CD4-positive, alpha-beta memory T cell (primary cell): ENCODE results near the gene IFITM5. TPM values are rescaled to one million over a fixed set of nuclear protein-coding genes. Genes with fewer than 3 reads are reported as not detected.
A peak's percentile ranks its signal among the peaks of the same experiment; 100 is the strongest.

Experiments used
- CTCF ChIA-PET: fragments of 350-600 bp; sonication (Branson Sonifier 250); formaldehyde crosslinking; loops from one replicate; lab custom pipeline; 2021; ENCODE audit warnings: inconsistent platforms; ENCODE audit not compliant: partially characterized antibody; lab: Charles Lee
- POLR2A ChIA-PET: fragments of 350-600 bp; sonication (Branson Sonifier 250); formaldehyde crosslinking; loops from one replicate; lab custom pipeline; 2021; ENCODE audit not compliant: partially characterized antibody; lab: Charles Lee
- DNase-seq, 5 donors: peaks; one replicate each; pipeline versions ENCODE4 v3.0.0 to v3.0.0-alpha.2; 2020 to 2022; ENCODE audit warnings: mixed read lengths in 1 of 5
- H3K27ac ChIP-seq: one replicate; pipeline ENCODE4 v1.7.0; 2013; ENCODE audit warnings: low read depth, low read length
- H3K27me3 ChIP-seq: 2 replicates; pipeline ENCODE4 v1.7.0; 2013; ENCODE audit warnings: mild to moderate bottlenecking, low read length, moderate library complexity; ENCODE audit not compliant: insufficient read depth
- H3K36me3 ChIP-seq: 2 replicates; pipeline ENCODE4 v1.7.0; 2013; ENCODE audit warnings: mild to moderate bottlenecking, low read length, moderate library complexity; ENCODE audit not compliant: insufficient read depth
- H3K4me1 ChIP-seq: 2 replicates; pipeline ENCODE4 v1.7.0; 2013; ENCODE audit warnings: mild to moderate bottlenecking, low read length, moderate library complexity; ENCODE audit not compliant: insufficient read depth
- H3K4me3 ChIP-seq, 2 donors: one replicate each; pipeline ENCODE4 v1.7.0; 2013; ENCODE audit warnings: low read length in 2 of 2, mild to moderate bottlenecking in 1 of 2
- H3K9me3 ChIP-seq, 2 donors: one replicate each; pipeline ENCODE4 v1.7.0; 2013; ENCODE audit warnings: low read length in 2 of 2, control low read depth in 1 of 2; ENCODE audit not compliant: control insufficient read depth in 1 of 2
- H3K27ac Mint-ChIP-seq, 7 donors: one replicate each; pipeline ENCODE4 v1.8.0; 2020 to 2021; ENCODE audit warnings: mixed read lengths in 7 of 7, mild to moderate bottlenecking in 6 of 7, inconsistent platforms in 3 of 7, moderate library complexity in 3 of 7
- H3K27me3 Mint-ChIP-seq, 2 donors: one replicate each; pipeline ENCODE4 v1.8.0; 2020 to 2021; ENCODE audit warnings: mixed read lengths in 2 of 2
- H3K36me3 Mint-ChIP-seq, 2 donors: one replicate each; pipeline ENCODE4 v1.8.0; 2020 to 2021; ENCODE audit warnings: mixed read lengths in 2 of 2, inconsistent platforms in 1 of 2, mild to moderate bottlenecking in 1 of 2
- H3K4me1 Mint-ChIP-seq, 4 donors: one replicate each; pipeline ENCODE4 v1.8.0; 2020 to 2021; ENCODE audit warnings: mixed read lengths in 4 of 4, mild to moderate bottlenecking in 1 of 4
- H3K4me3 Mint-ChIP-seq, 8 donors: one replicate each; pipeline ENCODE4 v1.8.0; 2020 to 2021; ENCODE audit warnings: mixed read lengths in 8 of 8, mild to moderate bottlenecking in 7 of 8, moderate library complexity in 6 of 8, inconsistent platforms in 3 of 8
- H3K9me3 Mint-ChIP-seq, 8 donors: one replicate each; pipeline ENCODE4 v1.8.0; 2020 to 2021; ENCODE audit warnings: mixed read lengths in 8 of 8, mild to moderate bottlenecking in 5 of 8, inconsistent platforms in 3 of 8, moderate library complexity in 1 of 8
- intact Hi-C: fragments of 100-400 bp; cut with micrococcal nuclease; formaldehyde crosslinking; loops from one replicate; pipeline ENCODE4 v1.15.1; 2023
- polyA plus RNA-seq, 2 donors: library from polyadenylated mRNA; unstranded; fragments of 300-500 nt; fragmentation: Illumina TruSeq; gene quantifications; one replicate each; pipeline ENCODE4 v1.2.3, GENCODE V29; 2021
- total RNA-seq, 2 experiments: library from RNA; stranded (reverse); gene quantifications; one replicate each; pipeline ENCODE4 v1.2.3, GENCODE V29; 2021

Gene IFITM5
- total RNA-seq = not detected
- not detected for polyA plus RNA-seq

DNA sequence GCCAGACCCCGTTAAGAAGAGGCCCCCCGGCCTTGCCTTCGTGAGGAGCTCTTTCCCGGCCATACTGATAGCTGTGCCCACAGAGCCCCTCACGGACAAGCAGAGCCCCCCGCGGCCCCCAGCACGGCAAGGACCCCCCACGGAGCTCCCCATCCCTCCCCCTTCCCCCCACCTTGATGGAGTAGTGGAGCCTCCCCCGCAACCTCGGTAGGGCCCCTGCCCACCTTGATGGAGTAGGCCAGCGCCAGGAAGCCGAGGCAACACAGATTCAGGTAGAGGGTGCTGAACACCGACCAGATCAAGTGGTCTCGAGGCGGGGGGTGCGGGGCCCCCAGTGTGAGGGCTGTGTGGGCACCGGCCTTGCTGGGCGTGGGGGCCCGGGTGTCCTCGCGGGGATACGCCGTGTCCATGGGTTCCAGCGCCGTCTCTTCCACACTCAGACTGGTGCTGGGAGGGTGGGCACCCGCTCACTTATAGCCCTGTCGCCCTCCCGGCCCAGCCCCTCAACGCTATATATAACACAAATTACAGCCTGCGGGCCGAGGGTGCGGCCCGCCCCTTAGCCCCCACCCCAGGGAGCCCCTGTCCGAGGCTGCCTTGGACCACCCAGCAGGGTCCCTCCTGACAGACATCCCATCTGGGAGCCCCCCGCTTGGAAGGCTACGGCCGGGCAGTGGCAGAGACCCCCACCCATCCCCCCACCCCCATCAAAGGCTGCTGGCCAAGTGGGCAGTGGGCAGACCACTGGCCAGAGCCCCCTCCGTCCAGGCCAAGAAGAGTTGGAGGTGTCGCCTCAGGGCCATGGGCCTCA lies at the start of gene IFITM5:
IFITM5 (minus strand) TSS at position 446 of the 811 bp plus-strand sequence; CDS start at position 410, 36 bp downstream.
- Mint-ChIP-seq H3K27me3 (peaks cover 0 to 3% of the 10 kb centered on the region in 2 donors), H3K27ac (peak within 1 kb of the TSS in 2 of 7 donors; percentile 35 to 75), H3K4me1 (peaks cover 9 to 42% (median 17%) of the 10 kb centered on the region in 4 donors), H3K4me3 (no peak within 1 kb of the TSS), H3K36me3 (peaks cover 0 to 6% of the 10 kb centered on the region in 2 donors), H3K9me3 (peaks cover 0 to 1% (median 0%) of the 10 kb centered on the region in 8 donors)
- no peaks in the 10 kb centered on the region for H3K36me3 ChIP-seq
- H3K4me1 ChIP-seq = peaks cover 23% of the 10 kb centered on the region
- intact Hi-C loops = no loop called here
- no peak for DNase-seq
- POLR2A ChIA-PET = interaction anchor here (0.6 to 4.2 kb wide), 13 partner anchors 10 to 108 kb away, joined by 3 to 32 read pairs (median 4); partner anchors contain the start of genes BET1L, IFITM1, PGGHG and PSMD13
- CTCF ChIA-PET = interaction anchor here (1.1 to 1.4 kb wide), 3 partner anchors 13 to 47 kb away, joined by 3 to 4 read pairs (median 4); no protein-coding TSS in a partner anchor
- no peak within 1 kb of the TSS for H3K4me3 ChIP-seq
- H3K27ac ChIP-seq = no peak within 1 kb of the TSS
- H3K9me3 ChIP-seq = no peaks in the 10 kb centered on the region
- H3K27me3 ChIP-seq = no peaks in the 10 kb centered on the region

DNA sequence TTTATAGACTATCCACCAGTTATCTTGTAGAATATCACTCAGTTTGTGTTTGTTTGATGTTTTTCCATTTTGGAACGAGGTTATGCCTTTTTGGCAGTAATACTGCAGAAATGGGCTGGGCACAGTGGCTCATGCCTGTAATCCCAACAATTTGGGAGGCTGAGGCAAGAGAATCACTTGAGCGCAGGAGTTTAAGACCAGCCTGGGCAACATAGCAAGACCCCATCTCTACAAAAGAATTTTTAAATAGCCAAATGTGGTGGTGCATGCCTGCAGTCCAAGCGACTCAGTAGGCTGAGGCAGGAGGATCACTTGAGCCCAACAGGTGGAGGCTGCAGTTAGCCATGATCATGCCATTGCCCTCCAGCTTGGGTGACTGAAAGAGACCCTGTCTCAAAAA lies 47.2 kb upstream of the IFITM5 start:
- no peaks in the 10 kb centered on the region for H3K27me3 ChIP-seq
- H3K36me3 ChIP-seq = no peaks in the 10 kb centered on the region
- no peak overlapping the region for H3K27ac ChIP-seq
- no peak overlapping the region for H3K4me3 ChIP-seq
- no peaks in the 10 kb centered on the region for H3K9me3 ChIP-seq
- no peak for DNase-seq
- Mint-ChIP-seq H3K27ac (no peak overlapping the region), H3K4me1 (peaks cover 8 to 33% (median 15%) of the 10 kb centered on the region in 4 donors), H3K27me3 (no peaks in the 10 kb centered on the region), H3K4me3 (no peak overlapping the region), H3K36me3 (no peaks in the 10 kb centered on the region), H3K9me3 (no peaks in the 10 kb centered on the region)
- peaks cover 7% of the 10 kb centered on the region for H3K4me1 ChIP-seq
- intact Hi-C loops = no loop called here
- CTCF ChIA-PET = no interaction called here
- POLR2A ChIA-PET = interaction anchor here (0.8 kb wide), 1 partner anchor 16 kb away, joined by 3 read pairs; no protein-coding TSS in a partner anchor

DNA sequence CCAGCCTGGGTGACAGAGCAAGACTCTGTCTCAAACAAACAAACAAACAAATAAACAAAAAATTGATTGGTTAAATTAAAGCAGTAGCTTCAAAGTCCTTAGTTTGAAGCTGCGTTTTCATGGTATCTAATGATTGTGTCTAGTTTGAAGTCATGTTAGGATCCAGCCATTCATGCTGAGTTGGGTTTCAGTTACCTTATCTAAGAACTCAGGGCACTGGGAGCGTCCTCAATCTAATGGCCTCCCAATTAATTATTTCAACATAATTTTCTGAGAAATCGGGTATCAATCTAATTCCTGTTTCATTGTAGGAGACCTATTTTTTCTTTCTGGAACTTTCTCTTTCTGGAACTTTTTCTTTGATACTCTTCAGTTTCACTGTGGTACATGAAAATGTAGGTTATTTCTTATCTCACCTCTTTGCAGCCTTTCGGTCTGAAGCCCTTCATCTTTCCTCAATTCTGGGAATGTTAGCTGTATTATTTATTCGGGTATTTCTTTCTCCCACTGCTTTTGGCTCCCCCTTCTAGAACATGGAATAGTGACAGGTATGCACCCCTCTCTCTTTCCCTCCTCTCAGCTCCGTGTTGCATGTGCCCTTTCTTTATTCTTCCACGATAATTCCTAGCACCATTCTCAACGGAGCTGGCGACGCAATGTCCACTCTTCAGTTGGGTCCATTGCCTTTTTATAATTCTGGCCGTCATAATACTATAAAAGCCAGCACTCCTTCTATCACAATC lies 45.7 kb upstream of the IFITM5 start:
- DNase-seq = no peak
- peaks cover 6 to 23% (median 7%) of the 10 kb centered on the region in 4 donors for H3K4me1 Mint-ChIP-seq
- Histone ChIP-seq H3K27me3 (no peaks in the 10 kb centered on the region), H3K4me1 (no peaks in the 10 kb centered on the region), H3K36me3 (no peaks in the 10 kb centered on the region), H3K27ac (no peak overlapping the region), H3K4me3 (no peak overlapping the region), H3K9me3 (no peaks in the 10 kb centered on the region)
- H3K27me3 Mint-ChIP-seq = peaks cover 0 to 1% of the 10 kb centered on the region in 2 donors
- no peaks in the 10 kb centered on the region for H3K9me3 Mint-ChIP-seq
- ChIA-PET CTCF (no interaction called here), POLR2A (interaction anchor here (0.8 to 1.3 kb wide), 2 partner anchors 10 to 28 kb away, joined by 3 to 5 read pairs; no protein-coding TSS in a partner anchor)
- intact Hi-C loops = no loop called here
- no peak overlapping the region for H3K4me3 Mint-ChIP-seq
- H3K27ac Mint-ChIP-seq = no peak overlapping the region
- no peaks in the 10 kb centered on the region for H3K36me3 Mint-ChIP-seq

- intact Hi-C loops = no loop called here
- peaks cover 6 to 17% (median 7%) of the 10 kb centered on the region in 4 donors for H3K4me1 Mint-ChIP-seq
- H3K27me3 Mint-ChIP-seq = peaks cover 0 to 1% of the 10 kb centered on the region in 2 donors
- H3K27ac Mint-ChIP-seq = peak overlapping the region in 1 of 7 donors; percentile 53
- H3K9me3 ChIP-seq = no peaks in the 10 kb centered on the region
- H3K4me3 Mint-ChIP-seq = no peak overlapping the region
- no peaks in the 10 kb centered on the region for H3K4me1 ChIP-seq
- no peak overlapping the region for H3K27ac ChIP-seq
- DNase-seq = no peak
- H3K36me3 ChIP-seq = no peaks in the 10 kb centered on the region
- CTCF ChIA-PET = no interaction called here
- no peaks in the 10 kb centered on the region for H3K36me3 Mint-ChIP-seq
- no peak overlapping the region for H3K4me3 ChIP-seq
- POLR2A ChIA-PET = interaction anchor here (1.0 kb wide), 1 partner anchor 26 kb away, joined by 3 read pairs; no protein-coding TSS in a partner anchor
- H3K27me3 ChIP-seq = no peaks in the 10 kb centered on the region
- no peaks in the 10 kb centered on the region for H3K9me3 Mint-ChIP-seq
These were observed 43.0 kb upstream of the IFITM5 start for GRCh38 chr11:342328-342727.

DNA sequence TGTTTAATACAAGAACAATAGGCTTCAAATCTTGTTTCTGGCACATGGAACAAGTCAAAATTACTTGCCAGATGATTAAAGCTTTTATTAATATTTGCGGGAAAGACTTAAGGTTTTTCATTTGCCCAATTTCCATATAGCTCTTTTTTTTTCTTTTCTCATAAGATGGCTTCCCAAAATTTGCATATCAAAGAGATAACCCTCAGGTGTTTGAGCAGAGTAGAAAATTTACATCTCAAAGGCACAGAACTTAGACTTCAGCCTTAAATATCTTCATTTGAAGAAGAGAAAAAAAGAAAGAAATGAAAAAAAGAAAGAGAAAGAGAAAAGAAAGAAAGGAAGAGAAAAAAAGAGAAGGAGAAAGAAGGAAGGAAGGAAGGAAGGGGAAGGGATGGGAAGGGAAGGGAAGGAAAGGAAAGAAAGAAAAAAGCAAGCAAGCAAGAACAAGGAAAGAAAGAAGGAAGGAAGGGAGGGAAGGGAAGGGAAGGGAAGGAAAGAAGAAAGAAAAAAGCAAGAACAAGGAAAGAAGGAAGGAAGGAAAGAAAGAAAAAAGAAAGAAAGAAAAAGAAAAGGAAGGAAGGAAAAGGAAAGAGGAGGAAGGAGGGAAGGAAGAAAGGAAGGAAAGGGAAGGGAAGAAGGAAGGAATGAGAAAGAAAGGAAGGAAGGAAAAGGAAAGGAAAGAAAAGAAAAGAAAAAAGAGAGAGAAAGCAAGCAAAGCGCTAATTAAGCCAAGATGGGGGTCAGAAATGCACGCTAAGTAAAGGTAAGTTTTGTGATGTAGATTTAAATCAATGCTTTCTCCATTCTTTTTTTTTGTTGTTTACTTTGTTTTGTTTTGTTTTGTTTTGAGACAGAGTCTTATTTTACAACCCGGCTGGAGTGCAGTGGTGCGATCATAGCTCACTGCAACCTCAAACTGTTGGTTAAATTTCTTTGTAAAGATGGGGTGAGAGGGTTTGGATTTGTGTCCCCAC lies 41.5 kb upstream of the IFITM5 start:
- no peaks in the 10 kb centered on the region for H3K36me3 Mint-ChIP-seq
- peak overlapping the region in 2 of 7 donors; percentile 14 to 32 for H3K27ac Mint-ChIP-seq
- H3K4me3 Mint-ChIP-seq = no peak overlapping the region
- Histone ChIP-seq H3K9me3 (no peaks in the 10 kb centered on the region), H3K27ac (no peak overlapping the region), H3K4me1 (peaks cover 5% of the 10 kb centered on the region), H3K4me3 (no peak overlapping the region), H3K27me3 (no peaks in the 10 kb centered on the region), H3K36me3 (no peaks in the 10 kb centered on the region)
- peaks cover 9 to 28% (median 15%) of the 10 kb centered on the region in 4 donors for H3K4me1 Mint-ChIP-seq
- CTCF ChIA-PET = interaction anchor here (2.0 to 2.6 kb wide), 3 partner anchors 23 to 90 kb away, joined by 6 to 9 read pairs (median 8); no protein-coding TSS in a partner anchor
- peaks cover 0 to 1% of the 10 kb centered on the region in 2 donors for H3K27me3 Mint-ChIP-seq
- intact Hi-C loops = no loop called here
- H3K9me3 Mint-ChIP-seq = no peaks in the 10 kb centered on the region
- POLR2A ChIA-PET = interaction anchor here (0.7 kb wide), 1 partner anchor 15 kb away, joined by 3 read pairs; no protein-coding TSS in a partner anchor
- no peak for DNase-seq

- Histone ChIP-seq H3K4me1 (peaks cover 5% of the 10 kb centered on the region), H3K9me3 (no peaks in the 10 kb centered on the region), H3K4me3 (no peak overlapping the region), H3K36me3 (no peaks in the 10 kb centered on the region), H3K27ac (no peak overlapping the region), H3K27me3 (no peaks in the 10 kb centered on the region)
- no peak overlapping the region for H3K27ac Mint-ChIP-seq
- no peaks in the 10 kb centered on the region for H3K36me3 Mint-ChIP-seq
- H3K9me3 Mint-ChIP-seq = no peaks in the 10 kb centered on the region
- H3K27me3 Mint-ChIP-seq = peaks cover 0 to 1% of the 10 kb centered on the region in 2 donors
- ChIA-PET POLR2A (interaction anchor here (0.7 kb wide), 1 partner anchor 40 kb away, joined by 3 read pairs; no protein-coding TSS in a partner anchor), CTCF (interaction anchor here (0.7 to 2.6 kb wide), 5 partner anchors 10 to 89 kb away, joined by 3 to 10 read pairs (median 8); no protein-coding TSS in a partner anchor)
- H3K4me1 Mint-ChIP-seq = peaks cover 9 to 27% (median 15%) of the 10 kb centered on the region in 4 donors
- intact Hi-C loops = no loop called here
- DNase-seq = no peak
- no peak overlapping the region for H3K4me3 Mint-ChIP-seq
These were observed 40.6 kb upstream of the IFITM5 start for GRCh38 chr11:339963-340362.
